ENCODE measurements around the gene RNF227. TPM values are rescaled to one million over a fixed set of nuclear protein-coding genes. Genes with fewer than 3 reads are reported as not detected.

RNF227 gene
- total and polyA plus RNA-seq, 2 of the 13 experiments (the other 11 are each of a cell fraction or from before 2014, with no cell fraction given): 0.20 to 0.79 TPM

- ChIA-PET CTCF (ENCODE audit: low intra/inter-chr PET ratio, low total read pairs) (no interaction called here), POLR2A (no interaction called here)
- Histone ChIP-seq H3K79me2 (ENCODE audit: insufficient read depth, low read length) (no peaks in the 10 kb centered on the region), H3K9me3 (ENCODE audit: low read length) (no peaks in the 10 kb centered on the region), H2AFZ (ENCODE audit: low read length) (no peak overlapping the region), H3K27ac (ENCODE audit: extremely low read length, insufficient read depth, low read length) (no peak overlapping the region), H3K4me2 (ENCODE audit: low read depth, low read length) (no peak overlapping the region), H3K36me3 (replicated peaks in 1 of 2; ENCODE audit: control insufficient read depth in 1 of 2, insufficient read depth in 2 of 2, low read length in 2 of 2) (peaks cover 0 to 2% of the 10 kb centered on the region in 2 experiments; a peak in 1 of 5 replicates), H3K4me1 (ENCODE audit: insufficient read depth, low read length) (peaks cover 15% of the 10 kb centered on the region), H3K27me3 (ENCODE audit: control insufficient read depth in 1 of 2, insufficient read depth in 2 of 2, low read length in 2 of 2) (no peaks in the 10 kb centered on the region), H3K4me3 (replicated peaks in 1 of 3; ENCODE audit: insufficient read depth in 1 of 3, low read depth in 2 of 3, low read length in 3 of 3) (no peak overlapping the region), H3K9ac (ENCODE audit: insufficient read depth, low read depth, low read length) (no peak overlapping the region), H4K20me1 (ENCODE audit: insufficient read depth, low read length) (no peaks in the 10 kb centered on the region)
- FAIRE-seq (no peak), DNase-seq (ENCODE audit: low spot score) (no peak), ATAC-seq (no peak)
- intact Hi-C loops (cut with micrococcal nuclease; ENCODE audit: unreplicated experiment): no loop called here
- no TSS peak for BruUV-seq (replicated peaks)
- in situ Hi-C loops (cut with HindIII; ENCODE audit: extremely low pct_ligation_motif_present, low pct_unique_long_range_greater_than_20kb): loop anchor here (5.0 kb wide), 2 partner anchors 38 to 73 kb away; partner anchors contain the start of genes CYB5D1, NAA38 and TMEM88
- 84% methylated on average over 8 of the region's 8 CpGs for WGBS (ENCODE audit: low lambda C conversion rate)
- no peak for TF ChIP-seq PRMT3 (CRISPR knock-in tag; IDR thresholded peaks at IDR 0.05; ENCODE audit: borderline replicate concordance, low read depth)
- no peak for TF ChIP-seq E2F2 (CRISPR knock-in tag; IDR thresholded peaks at IDR 0.05; ENCODE audit: borderline replicate concordance)
- TF ChIP-seq ZNF296 (CRISPR knock-in tag; conservative IDR thresholded peaks at IDR 0.05): no peak
- TF ChIP-seq ZNF713 (CRISPR knock-in tag; IDR thresholded peaks at IDR 0.05): no peak
- TF ChIP-seq, protein P1, sequence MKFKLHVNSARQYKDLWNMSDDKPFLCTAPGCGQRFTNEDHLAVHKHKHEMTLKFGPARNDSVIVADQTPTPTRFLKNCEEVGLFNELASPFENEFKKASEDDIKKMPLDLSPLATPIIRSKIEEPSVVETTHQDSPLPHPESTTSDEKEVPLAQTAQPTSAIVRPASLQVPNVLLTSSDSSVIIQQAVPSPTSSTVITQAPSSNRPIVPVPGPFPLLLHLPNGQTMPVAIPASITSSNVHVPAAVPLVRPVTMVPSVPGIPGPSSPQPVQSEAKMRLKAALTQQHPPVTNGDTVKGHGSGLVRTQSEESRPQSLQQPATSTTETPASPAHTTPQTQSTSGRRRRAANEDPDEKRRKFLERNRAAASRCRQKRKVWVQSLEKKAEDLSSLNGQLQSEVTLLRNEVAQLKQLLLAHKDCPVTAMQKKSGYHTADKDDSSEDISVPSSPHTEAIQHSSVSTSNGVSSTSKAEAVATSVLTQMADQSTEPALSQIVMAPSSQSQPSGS (CRISPR knock-in tag; IDR thresholded peaks at IDR 0.05): no peak
- TF ChIP-seq YEATS2 (CRISPR knock-in tag; IDR thresholded peaks at IDR 0.05; ENCODE audit: borderline replicate concordance): no peak
- TF ChIP-seq MAFF (IDR thresholded peaks at IDR 0.05; ENCODE audit: low read depth, low read length): no peak
- TF ChIP-seq ZC3H4 (CRISPR knock-in tag; IDR thresholded peaks at IDR 0.05; ENCODE audit: borderline replicate concordance): no peak
- no peak for TF ChIP-seq REPIN1 (CRISPR knock-in tag; IDR thresholded peaks at IDR 0.05; ENCODE audit: borderline replicate concordance, low read depth)
- TF ChIP-seq, protein P2, sequence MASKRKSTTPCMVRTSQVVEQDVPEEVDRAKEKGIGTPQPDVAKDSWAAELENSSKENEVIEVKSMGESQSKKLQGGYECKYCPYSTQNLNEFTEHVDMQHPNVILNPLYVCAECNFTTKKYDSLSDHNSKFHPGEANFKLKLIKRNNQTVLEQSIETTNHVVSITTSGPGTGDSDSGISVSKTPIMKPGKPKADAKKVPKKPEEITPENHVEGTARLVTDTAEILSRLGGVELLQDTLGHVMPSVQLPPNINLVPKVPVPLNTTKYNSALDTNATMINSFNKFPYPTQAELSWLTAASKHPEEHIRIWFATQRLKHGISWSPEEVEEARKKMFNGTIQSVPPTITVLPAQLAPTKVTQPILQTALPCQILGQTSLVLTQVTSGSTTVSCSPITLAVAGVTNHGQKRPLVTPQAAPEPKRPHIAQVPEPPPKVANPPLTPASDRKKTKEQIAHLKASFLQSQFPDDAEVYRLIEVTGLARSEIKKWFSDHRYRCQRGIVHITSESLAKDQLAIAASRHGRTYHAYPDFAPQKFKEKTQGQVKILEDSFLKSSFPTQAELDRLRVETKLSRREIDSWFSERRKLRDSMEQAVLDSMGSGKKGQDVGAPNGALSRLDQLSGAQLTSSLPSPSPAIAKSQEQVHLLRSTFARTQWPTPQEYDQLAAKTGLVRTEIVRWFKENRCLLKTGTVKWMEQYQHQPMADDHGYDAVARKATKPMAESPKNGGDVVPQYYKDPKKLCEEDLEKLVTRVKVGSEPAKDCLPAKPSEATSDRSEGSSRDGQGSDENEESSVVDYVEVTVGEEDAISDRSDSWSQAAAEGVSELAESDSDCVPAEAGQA (IDR thresholded peaks at IDR 0.05; ENCODE audit: low read depth): no peak
- TF ChIP-seq, protein P2 (CRISPR knock-in tag; IDR thresholded peaks at IDR 0.05; ENCODE audit: borderline replicate concordance): no peak
Measured at GRCh38 chr17:7894866-7895265, 21.2 kb downstream of the RNF227 start.
